ENCODE results near the gene ATP7B.

The ATP7B gene

DNA sequence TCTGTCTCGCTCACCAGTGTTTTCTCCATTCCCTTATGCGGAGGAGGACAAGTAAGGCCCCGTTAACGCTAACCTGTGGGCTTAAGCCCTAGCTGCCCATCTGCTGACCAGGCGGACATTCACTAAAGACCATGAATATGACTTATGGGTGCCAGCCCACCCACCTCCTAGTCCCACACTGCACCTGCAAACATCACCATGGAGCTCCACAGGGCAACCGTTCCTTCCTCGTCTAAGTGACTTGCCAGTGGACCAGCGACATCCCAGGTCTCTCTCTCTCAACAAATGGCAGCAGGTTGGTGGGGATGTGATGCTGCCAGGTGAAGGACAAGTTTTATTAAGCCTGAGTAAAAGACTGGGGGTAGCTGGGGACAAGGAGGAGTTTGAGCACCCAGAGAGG is 94.3 kb downstream of the ATP7B start:
- TF ChIP-seq CTCF (conservative IDR thresholded peaks at IDR 0.05; ENCODE audit: low read length), result no peak
- DNase-seq (ENCODE audit: low read depth), result no peak
- H3K4me3 ChIP-seq (ENCODE audit: low read length), result no peak overlapping the region

- no peak overlapping the region for H3K4me3 ChIP-seq (ENCODE audit: low read length)
- no peak for TF ChIP-seq CTCF (conservative IDR thresholded peaks at IDR 0.05; ENCODE audit: low read length)
- no peak for DNase-seq (ENCODE audit: low read depth)
Measured at GRCh38 chr13:51916051-51916818, 95.0 kb downstream of the ATP7B start.

DNA sequence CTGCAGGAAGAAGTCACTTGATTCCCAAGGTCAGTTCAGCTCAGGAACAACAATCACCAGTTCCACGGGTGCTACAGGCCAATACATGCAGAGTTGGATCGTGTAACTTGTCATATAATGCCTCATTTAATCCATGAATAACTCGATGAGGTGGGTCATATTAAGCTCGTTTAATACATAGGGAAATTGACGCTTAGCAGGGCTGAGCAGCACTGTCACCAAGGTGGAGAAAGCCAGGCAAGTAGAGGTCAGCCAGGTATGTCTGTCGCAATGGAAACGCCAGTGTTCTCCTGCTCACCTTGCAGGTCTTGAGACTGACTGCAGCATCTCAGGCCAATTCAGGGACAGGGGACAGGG is 97.1 kb downstream of the ATP7B start:
- no peak for DNase-seq (ENCODE audit: low read depth)
- no peak overlapping the region for H3K4me3 ChIP-seq (ENCODE audit: low read length)
- TF ChIP-seq CTCF (conservative IDR thresholded peaks at IDR 0.05; ENCODE audit: low read length), result no peak

- DNase-seq (ENCODE audit: low read depth), result no peak
- no peak overlapping the region for H3K4me3 ChIP-seq (ENCODE audit: low read length)
- no peak for TF ChIP-seq CTCF (conservative IDR thresholded peaks at IDR 0.05; ENCODE audit: low read length)
Measured at GRCh38 chr13:51913421-51914136, 97.7 kb downstream of the ATP7B start.

DNA sequence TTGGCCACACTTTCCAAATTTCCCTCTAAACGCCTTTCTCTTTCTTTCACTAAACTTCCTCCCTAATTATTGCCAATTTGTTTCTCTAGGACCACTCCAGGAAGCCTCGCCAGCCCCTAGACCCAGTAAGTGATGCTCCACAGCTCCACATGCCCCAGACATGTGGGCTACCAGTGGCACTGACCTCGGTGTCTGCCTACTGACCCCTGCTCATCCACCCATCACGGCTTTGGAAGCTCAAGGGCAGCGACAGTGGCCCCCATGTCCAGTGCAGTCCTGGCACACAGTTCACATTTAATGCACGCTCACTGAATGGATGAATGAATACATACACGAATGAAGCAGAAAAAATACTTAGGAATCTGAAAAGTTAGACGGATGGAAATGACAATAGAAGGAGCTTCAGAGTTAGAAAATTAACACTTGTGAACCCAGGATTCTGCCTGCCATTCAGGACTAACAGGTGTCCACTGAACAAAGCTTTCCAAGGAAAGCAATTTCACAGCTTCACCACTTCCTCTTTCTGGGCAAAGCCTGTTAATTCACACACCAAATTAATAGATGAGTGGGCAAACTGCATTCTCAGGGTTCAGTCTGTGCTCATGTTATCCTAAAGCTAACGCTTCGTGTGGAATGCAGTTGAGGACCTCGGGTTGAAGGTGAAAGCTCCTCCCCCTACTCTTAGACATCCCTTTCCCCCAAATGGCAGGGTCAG is 98.6 kb downstream of the ATP7B start:
- no peak for TF ChIP-seq CTCF (conservative IDR thresholded peaks at IDR 0.05; ENCODE audit: low read length)
- no peak for DNase-seq (ENCODE audit: low read depth)

GRCh38 chr13:51912091-51912490 is 99.2 kb downstream of the ATP7B start:
- H3K4me3 ChIP-seq (ENCODE audit: low read length), result no peak overlapping the region
- no peak for TF ChIP-seq CTCF (conservative IDR thresholded peaks at IDR 0.05; ENCODE audit: low read length)
- DNase-seq (ENCODE audit: low read depth), result no peak

More for the DNA sequence above, 98.6 kb downstream of the ATP7B start:
- H3K4me3 ChIP-seq (ENCODE audit: low read length), result no peak overlapping the region

Data from AG10803 (cell line).